Activated CD4-positive, alpha-beta T cell treated with anti-CD3 and anti-CD28 coated beads, Interleukin-2, amount 50 U/mL, for 4 hours (primary cell): Measurements from ENCODE around the gene DNAJB8.

Source experiments
- DNase-seq, 2 experiments: peaks; one replicate each; pipeline ENCODE4 v3.0.0-alpha.2; 2020

DNAJB8 gene

GRCh38 chr3:128466840-128467541 lies at the start of gene DNAJB8:
DNAJB8 (minus strand) TSS chr3:128466890; CDS start chr3:128463245, 3,645 bp downstream.
- DNase-seq, result peak in 1 of 2 experiments; percentile 42

- no peak for DNase-seq
These were observed 49.3 kb upstream of the DNAJB8 start for GRCh38 chr3:128515967-128516366.

GRCh38 chr3:128508852-128509251 lies 42.2 kb upstream of the DNAJB8 start:
- no peak for DNase-seq

GRCh38 chr3:128506754-128507153 lies 40.1 kb upstream of the DNAJB8 start:
- DNase-seq, result no peak

GRCh38 chr3:128505771-128506170 lies 39.1 kb upstream of the DNAJB8 start:
- DNase-seq, result no peak

GRCh38 chr3:128504963-128505730 lies 38.5 kb upstream of the DNAJB8 start:
- no peak for DNase-seq

- DNase-seq, result no peak
These were observed 37.8 kb upstream of the DNAJB8 start for GRCh38 chr3:128504533-128504915.

GRCh38 chr3:128503751-128504532 lies 37.3 kb upstream of the DNAJB8 start:
- no peak for DNase-seq

- no peak for DNase-seq
These were observed 36.5 kb upstream of the DNAJB8 start for GRCh38 chr3:128503164-128503651.

- no peak for DNase-seq
These were observed 36.0 kb upstream of the DNAJB8 start for GRCh38 chr3:128502712-128503111.

GRCh38 chr3:128501431-128501830 lies 34.7 kb upstream of the DNAJB8 start:
- no peak for DNase-seq

- no peak for DNase-seq
These were observed 33.9 kb upstream of the DNAJB8 start for GRCh38 chr3:128500556-128500955.

- no peak for DNase-seq
These were observed 33.1 kb upstream of the DNAJB8 start for GRCh38 chr3:128499724-128500275.

GRCh38 chr3:128498901-128499530 lies 32.3 kb upstream of the DNAJB8 start:
- DNase-seq, result no peak

- no peak for DNase-seq
These were observed 31.5 kb upstream of the DNAJB8 start for GRCh38 chr3:128498127-128498626.

GRCh38 chr3:128497305-128498126 lies 30.8 kb upstream of the DNAJB8 start:
- DNase-seq, result peak; percentile 66 to 67

- no peak for DNase-seq
These were observed 30.1 kb upstream of the DNAJB8 start for GRCh38 chr3:128496602-128497304.

- no peak for DNase-seq
These were observed 29.4 kb upstream of the DNAJB8 start for GRCh38 chr3:128496019-128496601.

GRCh38 chr3:128495435-128495970 lies 28.8 kb upstream of the DNAJB8 start:
- DNase-seq, result no peak

- no peak for DNase-seq
These were observed 27.6 kb upstream of the DNAJB8 start for GRCh38 chr3:128494367-128494650.
